HG02798 (cell line): ENCODE data around the gene MEGF11.

Experiments
- ATAC-seq: cut with Tn5 transposase; IDR thresholded peaks from one replicate; pipeline ENCODE4 v1.9.1; 2021; ENCODE audit warnings: mild to moderate bottlenecking; ENCODE audit not compliant: unreplicated experiment, poor library complexity

The MEGF11 gene

GRCh38 chr15:66101715-66102395, 151.7 kb downstream of the MEGF11 start:
- no peak for ATAC-seq

- ATAC-seq = no peak
These were observed 152.8 kb downstream of the MEGF11 start for GRCh38 chr15:66100761-66101160.

- ATAC-seq = no peak
These were observed 153.4 kb downstream of the MEGF11 start for GRCh38 chr15:66099950-66100671.

- ATAC-seq = no peak
These were observed 155.6 kb downstream of the MEGF11 start for GRCh38 chr15:66098022-66098363.

GRCh38 chr15:66097151-66098021, 156.2 kb downstream of the MEGF11 start:
- no peak for ATAC-seq

- ATAC-seq = no peak
These were observed 156.9 kb downstream of the MEGF11 start for GRCh38 chr15:66096688-66097058.

GRCh38 chr15:66095871-66096687, 157.5 kb downstream of the MEGF11 start:
- ATAC-seq = no peak

- ATAC-seq = no peak
These were observed 159.2 kb downstream of the MEGF11 start for GRCh38 chr15:66094331-66094730.

- ATAC-seq = no peak
These were observed 161.2 kb downstream of the MEGF11 start for GRCh38 chr15:66092053-66093016.

GRCh38 chr15:66089509-66089908, 164.0 kb downstream of the MEGF11 start:
- ATAC-seq = no peak

GRCh38 chr15:66089049-66089448, 164.5 kb downstream of the MEGF11 start:
- no peak for ATAC-seq

- no peak for ATAC-seq
These were observed 168.4 kb downstream of the MEGF11 start for GRCh38 chr15:66085128-66085527.

- no peak for ATAC-seq
These were observed 168.8 kb downstream of the MEGF11 start for GRCh38 chr15:66084704-66085103.

GRCh38 chr15:66080717-66081398, 172.7 kb downstream of the MEGF11 start:
- no peak for ATAC-seq

- ATAC-seq = no peak
These were observed 174.6 kb downstream of the MEGF11 start for GRCh38 chr15:66078929-66079275.

GRCh38 chr15:66078196-66078928, 175.2 kb downstream of the MEGF11 start:
- no peak for ATAC-seq

- ATAC-seq = no peak
These were observed 176.3 kb downstream of the MEGF11 start for GRCh38 chr15:66077320-66077663.

GRCh38 chr15:66076591-66077319, 176.8 kb downstream of the MEGF11 start:
- no peak for ATAC-seq
